Fibroblast of skin of abdomen (primary cell): Measurements from ENCODE around the gene RRP36.

ENCODE experiments used
- DNase-seq: peaks from one replicate; pipeline ENCODE4 v3.0.0-alpha.2; 2013

RRP36 gene

DNA sequence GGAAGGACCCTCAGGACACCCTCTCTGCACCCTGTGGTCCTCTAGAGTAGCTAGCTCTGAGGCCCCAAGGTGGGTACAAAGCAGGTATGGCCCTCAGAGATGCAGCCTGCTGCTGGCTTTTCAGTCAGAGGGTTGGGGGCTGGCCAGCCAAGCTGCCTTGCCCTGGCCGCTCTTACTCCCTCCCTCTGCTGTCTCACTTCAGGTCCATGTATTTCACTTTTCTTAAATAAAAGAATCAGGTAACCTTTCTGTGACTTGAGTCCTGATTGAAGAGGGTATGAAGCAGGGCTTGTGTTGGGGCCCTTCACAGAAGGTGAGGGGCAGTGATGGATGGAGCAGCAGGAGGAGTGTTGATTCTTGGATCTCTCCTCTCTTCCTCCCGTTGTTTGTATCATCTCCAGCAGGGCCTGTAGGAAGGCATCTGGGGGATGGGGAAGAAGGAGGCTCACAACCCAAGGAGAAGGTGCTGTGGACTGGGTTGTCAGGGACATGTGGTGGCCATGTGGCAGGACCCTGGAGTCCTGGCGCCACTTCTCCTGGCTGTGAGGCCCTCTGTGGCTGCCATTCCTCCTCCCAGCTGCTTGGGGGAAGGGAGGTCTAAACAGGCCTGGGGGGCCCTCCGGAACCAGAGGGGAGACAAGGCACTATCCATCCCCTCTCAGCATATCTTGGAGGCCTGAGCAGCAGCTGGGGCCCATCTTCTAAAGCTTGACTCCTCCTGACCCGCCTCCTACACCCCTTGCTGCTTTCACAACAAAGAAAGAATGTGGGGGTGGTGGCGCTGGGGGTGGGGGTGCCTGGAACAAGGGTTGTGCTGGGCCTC lies 53.6 kb downstream of the RRP36 start:
- peak; percentile 92 for DNase-seq

DNA sequence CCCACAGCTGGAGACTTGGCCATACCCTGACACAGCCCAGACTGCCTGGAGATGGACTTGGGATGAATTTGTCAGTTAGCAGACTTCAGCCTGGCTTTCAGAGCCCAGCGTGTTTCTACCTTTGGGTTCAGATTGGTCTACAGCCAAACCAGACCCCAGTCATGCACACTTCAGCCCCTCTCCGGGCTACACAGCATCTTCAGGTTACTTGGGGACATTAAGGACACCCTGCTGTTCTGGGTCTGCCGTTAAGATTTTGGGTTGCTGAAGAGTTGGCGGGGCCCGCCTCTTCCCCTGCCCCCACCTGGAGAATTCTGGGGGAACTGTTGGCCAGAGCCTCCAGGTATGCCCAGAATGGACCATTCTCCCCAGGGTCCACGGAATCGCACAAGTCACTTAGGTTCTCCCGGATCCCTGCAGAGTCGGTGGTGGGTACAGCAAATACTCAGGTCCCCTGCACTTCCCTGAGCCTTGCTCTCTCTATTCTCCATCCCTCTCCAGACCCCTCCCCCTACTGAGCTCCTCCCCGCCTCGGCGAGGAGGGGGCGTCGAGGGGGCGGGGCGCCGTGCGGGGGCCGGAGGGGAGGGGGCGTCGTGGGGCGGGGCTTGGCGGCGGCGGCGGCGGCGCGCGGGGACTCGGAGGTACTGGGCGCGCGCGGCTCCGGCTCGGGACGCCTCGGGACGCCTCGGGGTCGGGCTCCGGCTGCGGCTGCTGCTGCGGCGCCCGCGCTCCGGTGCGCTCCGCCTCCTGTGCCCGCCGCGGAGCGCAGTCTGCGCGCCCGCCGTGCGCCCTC lies 54.4 kb downstream of the RRP36 start, which contains the start of gene PTK7:
PTK7 (plus strand) TSS at position 645 of the 794 bp plus-strand sequence. CDS start 175 bp downstream, outside the sequence.
- peak; percentile 85 for DNase-seq

DNA sequence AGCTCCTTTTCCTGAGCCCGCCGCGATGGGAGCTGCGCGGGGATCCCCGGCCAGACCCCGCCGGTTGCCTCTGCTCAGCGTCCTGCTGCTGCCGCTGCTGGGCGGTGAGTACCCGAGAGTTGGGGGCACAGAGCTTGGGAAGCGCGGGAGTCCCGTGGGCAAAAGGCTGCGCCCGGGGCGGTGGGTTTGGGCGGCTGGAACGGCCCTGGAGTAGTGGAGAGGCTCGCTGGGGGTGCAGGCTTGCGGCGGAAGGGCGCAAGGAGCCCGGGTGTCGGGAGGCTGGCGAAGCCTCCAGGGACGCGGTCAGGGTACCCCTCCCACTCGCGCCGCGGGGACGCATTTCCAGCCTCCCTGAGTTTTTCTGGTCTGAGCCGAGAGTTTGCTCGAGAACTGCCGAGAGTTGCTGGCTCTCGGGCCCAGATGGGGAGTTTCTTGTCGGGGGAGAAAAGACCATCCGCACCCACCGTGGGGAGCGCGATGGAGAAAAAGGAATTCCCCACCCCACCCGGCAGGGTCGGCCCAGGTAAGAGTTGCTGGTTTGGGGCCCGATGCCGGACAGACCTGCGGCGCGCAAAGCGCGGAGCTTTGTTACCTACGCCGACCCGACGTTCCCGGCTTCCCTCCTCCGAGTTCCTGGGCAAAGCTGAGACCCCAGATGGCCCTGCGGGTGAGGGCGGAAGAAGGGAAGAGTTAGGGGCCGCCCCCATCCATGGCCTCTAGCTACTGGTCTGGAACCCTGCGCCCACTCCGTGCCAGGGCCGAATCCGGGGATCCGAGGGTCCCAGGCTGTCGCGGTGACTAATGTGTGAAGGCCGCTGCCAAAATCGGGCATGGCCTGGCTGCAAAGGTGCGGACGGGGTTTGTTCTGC lies 55.3 kb downstream of the RRP36 start:
- DNase-seq: peak; percentile 57

DNA sequence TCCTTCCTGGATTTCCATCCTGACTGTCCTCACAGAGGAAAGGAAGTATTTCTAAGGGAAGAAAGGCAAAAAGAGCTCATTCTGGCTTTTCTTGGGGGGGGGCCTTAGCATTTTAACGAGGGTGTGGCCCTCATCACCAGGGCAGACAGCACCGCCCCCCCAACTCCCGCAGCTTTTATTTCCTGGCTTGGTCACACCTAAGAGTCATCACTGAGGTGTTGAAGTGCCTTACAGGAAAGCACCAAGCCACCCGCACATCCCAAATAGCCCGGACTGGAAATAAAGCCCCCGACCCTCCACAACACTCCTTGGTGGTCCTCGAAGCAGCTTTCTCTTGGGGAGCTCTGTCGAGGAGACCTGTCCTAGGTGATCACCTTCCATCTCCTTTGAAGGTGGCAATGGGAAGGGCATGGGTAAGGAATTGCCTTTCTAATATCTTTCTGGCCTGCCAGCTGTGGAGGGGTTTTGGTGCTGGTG lies 55.9 kb downstream of the RRP36 start:
- no peak for DNase-seq

DNA sequence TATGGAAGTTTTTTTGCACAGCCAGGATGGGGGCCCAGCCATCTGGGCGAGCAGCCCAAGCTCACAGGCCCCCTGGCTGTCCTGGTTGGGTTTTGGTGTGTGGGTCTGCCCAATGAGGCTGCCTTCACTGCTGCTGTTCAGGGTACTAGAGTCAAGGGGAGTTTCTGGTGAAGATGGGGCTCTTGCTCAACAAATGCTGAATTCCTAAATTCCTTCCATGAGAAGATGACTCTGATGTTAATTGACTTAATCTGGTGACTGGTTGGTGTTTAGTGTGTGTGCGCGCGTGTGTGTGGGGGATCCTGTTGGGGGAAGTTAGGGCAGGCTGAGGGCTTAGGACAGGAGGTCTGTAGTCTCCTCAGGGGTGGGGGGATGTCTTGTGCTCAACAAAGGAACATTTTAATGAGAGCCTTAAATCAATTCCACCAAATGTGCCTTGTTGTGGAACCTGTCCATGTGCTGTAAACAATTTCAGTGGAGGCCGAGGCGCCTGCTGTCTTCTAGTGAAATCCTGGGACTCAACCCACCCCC lies 56.6 kb downstream of the RRP36 start:
- DNase-seq: peak; percentile 89

DNA sequence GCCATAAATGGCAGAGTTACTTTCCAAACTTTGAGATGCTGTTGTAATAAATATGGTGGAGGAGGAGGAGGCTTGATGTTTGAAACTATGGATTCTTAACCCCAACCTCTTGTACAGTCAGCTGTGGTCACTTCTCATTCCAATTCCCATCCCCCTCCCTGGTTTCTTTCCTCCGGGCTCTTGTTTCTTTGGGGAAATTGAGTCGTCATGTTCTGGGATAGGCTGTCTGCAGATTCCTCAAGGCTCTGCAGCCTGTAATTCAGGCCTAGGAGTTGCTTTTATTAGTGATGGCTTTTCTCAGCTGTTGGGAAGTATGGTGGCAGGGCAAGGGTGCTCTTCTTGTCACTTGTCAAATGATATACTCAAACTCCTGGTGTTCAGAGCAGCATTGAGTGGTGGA lies 57.3 kb downstream of the RRP36 start:
- peak; percentile 95 for DNase-seq
